BJ (cell line): ENCODE data around the gene SPAG5. TPM values are rescaled to one million over a fixed set of nuclear protein-coding genes. Genes with fewer than 3 reads are reported as not detected.

Experiments used
- CTCF ChIA-PET: fragments of 350-600 bp; formaldehyde crosslinking; extraction: SDS; loops from one replicate; lab custom pipeline; 2021; ENCODE audit warnings: antibody characterized with exemption, inconsistent platforms; lab: Yijun Ruan, JAX
- POLR2A ChIA-PET: fragments of 300-600 bp; sonication (Branson Sonifier 250); formaldehyde crosslinking; extraction: SDS; loops from one replicate; lab custom pipeline; 2021; ENCODE audit warnings: antibody characterized with exemption; lab: Charles Lee
- DNase-seq: peaks from one replicate; pipeline ENCODE4 v3.0.0-alpha.2; 2011; ENCODE audit warnings: low read depth
- H3K27me3 ChIP-seq: 2 replicates; pipeline ENCODE4 v1.6.0; 2011; ENCODE audit warnings: low read length; ENCODE audit not compliant: control insufficient read depth, insufficient read depth
- H3K36me3 ChIP-seq: 2 replicates; pipeline ENCODE4 v1.5.1; 2011; ENCODE audit warnings: low read length; ENCODE audit not compliant: control insufficient read depth, insufficient read depth
- H3K4me3 ChIP-seq: 2 replicates; pipeline ENCODE4 v1.5.1; 2011; ENCODE audit warnings: low read depth, mild to moderate bottlenecking, control low read depth, low read length
- CTCF ChIP-seq: IDR thresholded peaks from 2 replicates; pipeline ENCODE4 v1.5.1; 2011; ENCODE audit warnings: low read depth, mild to moderate bottlenecking, control low read depth, inconsistent platforms, low read length, moderate library complexity; ENCODE audit not compliant: insufficient read depth
- polyA plus RNA-seq: library from polyadenylated mRNA; depleted of rRNA; stranded (reverse); fragments of >200 nt; gene quantifications from 2 replicates; pipeline ENCODE4 v1.2.3, GENCODE V29; 2011

Gene SPAG5
- polyA plus RNA-seq, 1 experiment, result 41.3 TPM

DNA sequence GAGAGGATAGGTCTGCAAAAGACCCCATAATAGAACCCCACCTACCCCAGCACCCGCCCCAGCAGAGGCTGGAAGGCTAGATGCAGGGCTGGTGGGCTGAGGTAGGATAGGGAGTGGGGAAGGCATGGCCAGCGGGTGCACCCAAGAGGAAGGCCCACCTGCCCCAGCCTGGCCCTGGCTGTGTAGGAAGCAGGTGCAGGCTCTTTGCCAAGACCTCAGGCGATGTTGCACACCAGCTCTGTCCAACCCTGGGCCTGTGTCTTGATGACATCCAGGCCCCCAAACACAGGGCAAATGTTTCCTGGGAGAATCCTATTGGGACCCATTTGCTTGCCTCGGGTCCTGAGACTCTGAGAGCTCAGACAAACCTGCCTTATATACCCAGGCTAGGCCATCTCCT, 58.6 kb downstream of the SPAG5 start:
- H3K27me3 ChIP-seq, result peaks cover 2% of the 10 kb centered on the region
- CTCF ChIA-PET, result interaction anchor here (0.6 to 8.5 kb wide), 10 partner anchors 8 to 80 kb away, joined by 3 to 155 read pairs (median 5); partner anchors contain the start of gene PIGS
- no peak overlapping the region for H3K4me3 ChIP-seq
- no peak for TF ChIP-seq CTCF
- DNase-seq, result no peak
- POLR2A ChIA-PET, result no interaction called here
- H3K36me3 ChIP-seq, result no peaks in the 10 kb centered on the region

- POLR2A ChIA-PET, result no interaction called here
- no peak for DNase-seq
- TF ChIP-seq CTCF, result no peak
- CTCF ChIA-PET, result interaction anchor here (1.4 to 8.5 kb wide), 3 partner anchors 10 to 43 kb away, joined by 7 to 155 read pairs (median 27); no protein-coding TSS in a partner anchor
- Histone ChIP-seq H3K4me3 (no peak overlapping the region), H3K27me3 (peaks cover 2% of the 10 kb centered on the region), H3K36me3 (no peaks in the 10 kb centered on the region)
Measured at GRCh38 chr17:28538296-28538895, 60.4 kb downstream of the SPAG5 start.

GRCh38 chr17:28537219-28537610, 61.6 kb downstream of the SPAG5 start:
- Histone ChIP-seq H3K4me3 (no peak overlapping the region), H3K27me3 (peaks cover 2% of the 10 kb centered on the region), H3K36me3 (no peaks in the 10 kb centered on the region)
- ChIA-PET POLR2A (interaction anchor here (0.5 kb wide), 1 partner anchor 22 kb away, joined by 4 read pairs; no protein-coding TSS in a partner anchor), CTCF (interaction anchor here (1.0 to 8.5 kb wide), 4 partner anchors 8 to 41 kb away, joined by 4 to 155 read pairs (median 17); no protein-coding TSS in a partner anchor)
- no peak for DNase-seq
- TF ChIP-seq CTCF, result no peak

DNA sequence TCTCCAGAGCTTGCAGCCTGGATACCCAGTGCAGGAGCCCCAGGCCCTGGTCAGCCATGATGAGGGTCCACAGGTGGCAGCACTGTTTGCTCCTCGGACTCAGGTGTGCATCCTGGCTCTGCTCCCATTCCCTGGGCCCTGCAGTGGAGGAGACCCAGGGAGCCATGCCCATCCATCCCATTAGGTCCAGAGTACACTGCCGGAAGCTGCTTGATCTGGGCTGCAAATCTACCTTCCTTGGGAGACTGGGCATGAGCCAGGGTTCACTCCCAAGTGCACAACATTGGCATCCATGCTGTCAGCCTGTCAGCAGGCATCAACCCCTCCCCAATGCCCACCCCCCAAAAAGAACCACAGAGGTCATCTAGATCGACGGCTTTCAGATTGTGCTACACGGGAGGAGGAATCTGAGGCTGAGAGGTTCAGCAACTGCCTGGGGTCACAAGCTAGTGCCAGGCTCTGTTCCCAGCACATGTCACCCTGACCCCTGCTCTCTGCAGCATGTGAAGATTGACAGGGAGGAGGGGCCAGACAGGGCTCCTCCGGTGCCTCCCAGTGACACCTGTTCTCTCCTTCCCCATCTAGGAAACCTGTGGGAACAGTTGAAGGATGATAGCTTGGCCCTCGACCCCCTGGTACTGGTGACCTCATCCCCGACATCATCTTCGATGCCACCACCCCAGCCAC, 62.1 kb downstream of the SPAG5 start:
- ChIA-PET CTCF (interaction anchor here (1.0 to 8.5 kb wide), 4 partner anchors 8 to 41 kb away, joined by 4 to 155 read pairs (median 17); no protein-coding TSS in a partner anchor), POLR2A (interaction anchor here (0.5 kb wide), 1 partner anchor 23 kb away, joined by 4 read pairs; no protein-coding TSS in a partner anchor)
- H3K36me3 ChIP-seq, result no peaks in the 10 kb centered on the region
- TF ChIP-seq CTCF, result no peak
- H3K4me3 ChIP-seq, result no peak overlapping the region
- peaks cover 2% of the 10 kb centered on the region for H3K27me3 ChIP-seq
- DNase-seq, result no peak

- no peak overlapping the region for H3K4me3 ChIP-seq
- H3K36me3 ChIP-seq, result no peaks in the 10 kb centered on the region
- TF ChIP-seq CTCF, result no peak
- CTCF ChIA-PET, result interaction anchor here (4.3 to 8.5 kb wide), 2 partner anchors 14 to 39 kb away, joined by 27 to 155 read pairs; no protein-coding TSS in a partner anchor
- POLR2A ChIA-PET, result no interaction called here
- no peak for DNase-seq
- H3K27me3 ChIP-seq, result peaks cover 3% of the 10 kb centered on the region
Measured at GRCh38 chr17:28534740-28535375, 64.0 kb downstream of the SPAG5 start.
